KBM-7 (cell line): ENCODE measurements around the gene CCDC148.
"Not testable (repeated sequence)": the region's sequence is repeated elsewhere in the genome, so short reads cannot be mapped to it uniquely, and the experiment has no call there.

Experiments
- DNase-seq: peaks from one replicate; pipeline ENCODE4 v3.0.0-alpha.2; 2015
- in situ Hi-C: fragments of 300-500 bp; cut with MboI; formaldehyde crosslinking; loops from 2 replicates; pipeline ENCODE4 v1.14.3; 2020; ENCODE audit warnings: low sequenced_read_pairs, low pct_unique_long_range_greater_than_20kb, mixed read lengths

Gene CCDC148

DNA sequence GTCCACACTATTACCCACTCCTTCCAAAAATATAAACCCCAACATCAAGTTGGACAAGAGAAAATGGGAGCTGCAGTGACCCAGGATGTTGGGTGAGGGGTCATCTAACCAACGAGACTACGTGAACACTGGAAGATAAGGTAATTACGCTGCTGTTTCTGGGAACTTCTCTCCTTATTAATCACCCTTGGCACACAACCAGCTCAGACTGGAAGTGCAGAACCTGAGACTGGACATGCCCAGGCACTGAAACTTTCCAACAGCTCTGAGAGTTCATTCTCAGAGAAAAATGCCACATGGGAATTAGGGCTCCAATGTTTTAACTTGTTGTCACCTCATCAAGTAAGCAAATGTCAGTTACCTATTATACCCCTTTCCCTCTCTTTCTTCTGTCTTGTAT is 135.3 kb downstream of the CCDC148 start:
- DNase-seq = peak; percentile 25

DNA sequence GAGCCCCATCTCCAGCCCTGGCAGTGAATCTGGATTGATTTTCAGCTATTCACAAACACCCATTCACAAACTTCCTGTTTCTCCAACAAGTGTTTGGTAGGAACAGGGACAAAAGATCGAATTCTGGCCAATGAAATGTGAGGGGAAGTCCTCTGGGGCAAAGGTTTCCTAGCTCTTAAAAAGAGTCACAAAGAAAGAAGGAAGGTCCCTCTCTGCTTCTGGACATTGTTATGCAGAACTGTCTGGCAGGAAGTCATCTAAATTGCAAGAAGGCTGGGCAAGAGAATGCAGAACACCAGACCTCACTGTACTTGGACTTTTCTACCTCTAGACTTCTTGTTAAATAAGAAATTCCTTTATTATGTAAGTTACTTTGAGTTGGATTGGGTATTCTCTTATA is 137.3 kb downstream of the CCDC148 start:
- peak; percentile 62 for DNase-seq
- in situ Hi-C loops = no loop called here

More for the DNA sequence above, 135.3 kb downstream of the CCDC148 start:
- in situ Hi-C loops = no loop called here

- in situ Hi-C loops = no loop called here
- DNase-seq = no peak
Measured at GRCh38 chr2:158317642-158318041, 138.9 kb downstream of the CCDC148 start.

DNA sequence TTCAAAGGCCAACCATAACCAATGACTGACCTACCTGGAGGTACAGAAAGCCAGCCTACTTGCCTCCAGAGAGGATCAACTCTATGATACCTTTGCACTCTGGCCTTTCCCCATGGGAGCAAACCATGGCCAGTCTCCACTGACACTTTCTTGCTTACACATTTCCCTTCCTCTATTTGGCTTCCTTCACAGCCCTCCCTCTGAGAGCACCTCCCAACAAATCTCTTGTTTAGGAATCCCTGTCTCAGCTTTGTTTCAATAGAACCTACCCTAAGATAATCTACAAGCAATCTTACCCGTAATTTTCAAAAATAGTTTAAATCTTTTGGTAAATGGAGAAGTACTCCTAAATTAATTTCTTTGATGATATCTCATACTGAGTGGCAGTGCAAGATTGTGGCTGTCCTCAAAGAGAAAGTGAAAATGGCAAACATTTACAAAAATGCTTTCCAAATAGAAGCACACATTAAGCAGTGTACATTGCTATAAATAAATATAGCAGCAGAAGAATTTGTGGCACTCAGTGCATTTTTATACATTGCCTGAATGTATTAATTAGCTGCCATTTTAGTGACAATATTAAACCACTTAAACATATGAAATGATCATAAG is 140.6 kb downstream of the CCDC148 start:
- in situ Hi-C loops = no loop called here
- DNase-seq = no peak

GRCh38 chr2:158315000-158315399 is 141.6 kb downstream of the CCDC148 start:
- in situ Hi-C loops = no loop called here
- no peak for DNase-seq

DNA sequence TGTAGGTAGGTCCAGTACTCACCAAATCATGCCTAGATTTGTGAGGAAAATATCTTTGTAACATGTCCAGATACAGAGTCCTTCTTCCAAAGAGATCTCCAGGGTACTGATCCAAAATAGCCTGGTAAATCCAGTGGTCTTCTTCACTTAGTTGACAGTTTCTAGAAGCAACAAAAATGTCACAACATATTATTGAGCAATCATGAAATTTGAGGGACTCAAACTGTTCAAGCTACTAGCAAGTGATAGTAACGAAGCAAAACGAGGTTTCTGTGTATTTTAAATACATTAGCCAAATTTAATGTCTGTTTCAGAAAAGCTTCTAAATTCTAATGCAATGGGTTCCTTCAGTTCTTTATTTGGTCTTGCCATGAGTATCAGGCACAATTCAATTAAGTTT is 142.8 kb downstream of the CCDC148 start:
- DNase-seq = no peak
- in situ Hi-C loops = no loop called here

DNA sequence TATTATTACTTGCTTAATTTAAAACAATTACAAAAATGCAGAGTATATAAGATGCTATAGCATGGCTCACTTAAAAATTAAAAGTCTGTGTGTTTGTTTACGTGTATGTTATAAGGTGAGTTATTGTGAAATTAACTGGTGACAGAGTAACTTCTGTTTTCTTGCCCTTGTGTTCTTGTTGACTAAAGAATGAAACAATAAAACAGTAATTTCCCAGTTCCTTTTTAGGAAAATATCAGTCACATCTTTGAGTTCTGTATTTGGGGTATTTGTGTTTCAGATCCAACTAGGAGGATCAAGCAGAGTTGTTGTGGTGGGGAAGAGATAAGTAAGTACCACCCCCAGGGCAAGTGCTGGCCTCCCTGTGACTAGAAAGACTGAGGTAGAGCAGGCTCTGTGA is 143.6 kb downstream of the CCDC148 start:
- in situ Hi-C loops = no loop called here
- DNase-seq = no peak

DNA sequence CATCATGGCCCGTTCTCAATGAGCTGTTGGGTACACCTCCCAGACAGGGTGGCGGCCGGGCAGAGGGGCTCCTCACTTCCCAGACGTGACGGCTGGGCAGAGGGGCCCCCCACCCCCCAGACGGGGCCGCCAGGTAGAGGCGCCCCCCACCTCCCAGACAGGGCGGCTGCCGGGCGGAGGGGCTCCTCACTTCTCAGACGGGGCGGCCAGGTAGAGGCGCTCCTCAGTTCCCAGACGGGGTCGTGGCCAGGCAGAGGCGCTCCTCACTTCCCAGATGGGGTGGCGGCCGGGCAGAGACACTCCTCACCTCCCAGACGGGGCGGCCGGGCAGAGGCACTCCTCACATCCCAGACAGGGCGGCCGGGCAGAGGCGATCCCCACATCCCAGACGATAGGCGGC is 146.1 kb downstream of the CCDC148 start:
- in situ Hi-C loops, DNase-seq: not testable (repeated sequence)

DNA sequence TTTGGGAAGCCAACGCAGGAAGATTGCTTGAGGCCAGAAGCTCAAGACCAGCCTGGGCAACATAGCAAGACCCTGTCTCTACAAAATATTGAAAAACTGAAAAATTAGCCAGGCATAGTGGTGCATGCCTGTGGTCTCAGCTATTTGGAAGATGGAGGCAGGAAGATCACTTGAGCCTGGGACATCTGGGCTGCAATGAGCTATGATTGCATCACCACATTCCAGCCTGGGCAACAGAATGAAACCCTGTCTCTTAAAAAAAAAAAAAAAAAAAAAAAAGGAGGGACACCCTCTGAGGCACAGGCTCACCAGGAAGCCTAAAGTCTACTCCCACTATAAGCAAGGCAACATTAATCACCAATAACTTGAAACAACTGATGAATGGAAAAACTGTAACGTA is 151.1 kb downstream of the CCDC148 start:
- in situ Hi-C loops = no loop called here
- no peak for DNase-seq

DNA sequence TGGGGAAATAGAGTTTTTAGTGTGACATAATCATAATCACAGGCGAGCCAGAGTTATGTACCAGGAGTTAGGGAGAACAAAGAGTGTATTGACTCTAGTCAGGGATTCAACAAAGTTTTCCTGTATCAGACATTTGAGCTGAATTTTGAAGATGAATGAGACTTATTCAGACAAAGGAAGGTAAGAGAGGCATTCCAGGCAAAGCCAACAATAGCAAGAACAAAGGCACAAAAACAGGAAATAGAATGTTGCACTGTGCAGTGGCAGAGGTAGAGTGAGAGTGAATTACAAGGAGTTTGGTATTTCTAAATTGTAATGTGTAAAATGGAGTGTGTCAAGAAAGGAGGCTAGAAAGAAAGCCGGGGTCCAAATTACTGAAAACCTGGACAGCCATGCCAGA is 156.2 kb downstream of the CCDC148 start:
- in situ Hi-C loops = no loop called here
- no peak for DNase-seq

GRCh38 chr2:158297606-158298005 is 158.9 kb downstream of the CCDC148 start:
- DNase-seq = no peak
- in situ Hi-C loops = no loop called here

DNA sequence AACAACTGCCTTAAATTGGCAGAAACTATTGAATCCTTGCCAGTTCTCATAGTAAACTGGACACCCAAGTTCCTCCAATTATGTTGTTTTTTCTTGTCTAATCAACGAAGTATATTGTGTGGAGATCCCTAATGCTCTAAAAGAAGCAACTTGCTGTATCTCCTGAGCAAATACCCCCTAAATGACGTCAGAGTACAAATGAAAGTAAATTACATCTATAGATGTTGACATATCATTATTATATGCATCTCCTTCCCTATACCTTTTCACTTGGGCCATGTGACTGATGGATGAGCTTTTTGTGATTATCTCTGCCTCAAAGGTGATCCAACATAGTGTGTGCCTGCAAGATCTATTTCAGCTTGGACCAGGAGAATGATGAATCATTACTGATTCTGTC is 159.4 kb downstream of the CCDC148 start:
- no peak for DNase-seq
- in situ Hi-C loops = no loop called here

DNA sequence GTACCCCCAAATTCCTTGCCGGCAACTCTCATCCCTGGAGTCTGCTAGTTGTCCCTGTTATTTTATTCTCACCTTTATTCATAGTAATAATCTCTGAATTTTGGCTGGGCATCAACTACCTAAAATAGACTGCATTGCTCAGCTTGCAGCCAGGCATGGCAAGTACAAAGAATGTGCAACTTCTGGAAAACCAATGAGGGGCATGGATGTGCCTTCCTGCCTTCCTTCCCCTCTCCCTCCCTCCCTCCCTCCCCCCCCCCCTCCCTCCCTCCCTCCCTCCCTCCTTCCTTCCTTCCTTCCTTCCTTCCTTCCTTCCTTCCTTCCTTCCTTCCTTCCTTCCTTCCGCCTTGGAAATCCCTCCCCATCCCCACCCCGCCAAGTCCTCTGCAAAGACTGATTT is 162.8 kb downstream of the CCDC148 start:
- in situ Hi-C loops = no loop called here
- no peak for DNase-seq

GRCh38 chr2:158291544-158292180 is 164.9 kb downstream of the CCDC148 start:
- in situ Hi-C loops = no loop called here
- DNase-seq = no peak

DNA sequence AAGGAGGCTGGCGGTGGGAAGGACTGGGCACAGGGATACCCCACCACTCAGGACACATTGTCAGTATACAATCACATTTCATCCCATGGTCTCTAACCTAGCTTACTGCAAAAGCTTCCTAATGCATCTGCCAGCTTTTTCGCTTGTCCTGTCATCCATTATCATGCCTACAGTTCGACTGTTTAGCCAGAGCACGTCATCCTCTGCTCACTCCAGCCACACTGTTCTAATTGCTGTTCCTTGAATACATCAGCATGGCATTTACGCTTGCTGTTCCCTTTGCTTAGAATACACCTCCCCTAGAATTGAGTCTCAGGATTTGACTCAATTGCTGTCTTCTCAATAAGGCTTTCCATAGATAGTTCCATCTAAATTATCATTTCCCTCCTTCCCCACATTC is 166.3 kb downstream of the CCDC148 start:
- DNase-seq = no peak
- in situ Hi-C loops = no loop called here

DNA sequence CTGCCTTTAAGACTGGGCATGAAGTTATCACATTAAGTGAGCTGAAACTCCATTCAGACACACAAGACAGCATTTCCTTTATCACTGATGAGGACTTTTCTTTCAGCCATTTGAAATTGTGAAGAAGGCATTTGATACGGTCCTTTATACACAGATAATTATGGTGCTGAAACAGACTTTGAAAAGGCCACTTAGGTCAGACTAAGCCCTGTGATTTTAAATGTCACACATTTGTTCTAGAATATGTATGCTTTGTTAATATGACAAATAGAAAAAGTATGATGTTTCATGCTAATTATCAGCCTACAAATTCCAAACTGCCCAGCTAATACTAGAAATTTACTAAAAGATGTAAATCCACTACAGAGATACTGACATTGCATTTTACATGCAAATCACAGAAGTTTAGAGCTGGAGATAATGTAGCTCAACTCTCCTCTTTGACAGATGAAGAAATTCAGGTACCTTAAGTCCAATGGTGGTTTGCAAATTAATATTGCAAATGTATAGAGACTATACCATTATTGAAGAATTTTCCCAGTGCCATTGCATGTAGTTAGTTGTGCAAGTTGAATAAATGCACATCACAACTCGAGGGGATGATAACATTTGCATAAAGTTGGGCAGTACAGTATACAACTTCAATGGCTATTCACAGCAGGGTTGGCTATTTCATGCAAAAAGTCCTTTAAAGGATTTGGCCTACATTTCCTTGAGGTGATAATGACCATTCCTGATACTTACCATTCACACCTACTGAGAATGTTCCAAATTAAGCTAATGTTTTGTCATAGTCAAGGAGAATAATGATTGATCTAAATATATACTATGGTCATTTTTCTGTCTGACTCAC is 179.7 kb downstream of the CCDC148 start:
- in situ Hi-C loops = no loop called here
- DNase-seq = no peak

DNA sequence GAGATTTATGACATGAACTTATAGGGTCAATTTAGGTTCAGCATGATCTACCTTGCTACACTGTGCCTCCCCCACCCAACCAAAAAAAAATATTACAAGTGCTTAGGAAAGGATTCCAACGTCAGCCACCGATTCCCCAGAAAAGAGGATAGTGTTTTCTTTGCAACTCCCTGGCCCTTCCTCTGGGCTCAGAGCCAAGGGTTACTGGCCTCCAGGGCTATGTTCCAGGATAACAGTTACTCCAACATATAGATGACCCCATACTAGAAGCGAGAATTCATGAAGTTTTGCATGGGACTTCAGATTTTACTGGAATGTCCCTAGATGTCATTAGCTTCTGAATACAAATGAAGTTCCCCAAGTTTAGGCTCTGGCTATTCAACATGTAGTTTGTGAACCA is 182.8 kb downstream of the CCDC148 start:
- no peak for DNase-seq
- in situ Hi-C loops = no loop called here

- in situ Hi-C loops = no loop called here
- no peak for DNase-seq
Measured at GRCh38 chr2:158270536-158270935, 186.0 kb downstream of the CCDC148 start.

DNA sequence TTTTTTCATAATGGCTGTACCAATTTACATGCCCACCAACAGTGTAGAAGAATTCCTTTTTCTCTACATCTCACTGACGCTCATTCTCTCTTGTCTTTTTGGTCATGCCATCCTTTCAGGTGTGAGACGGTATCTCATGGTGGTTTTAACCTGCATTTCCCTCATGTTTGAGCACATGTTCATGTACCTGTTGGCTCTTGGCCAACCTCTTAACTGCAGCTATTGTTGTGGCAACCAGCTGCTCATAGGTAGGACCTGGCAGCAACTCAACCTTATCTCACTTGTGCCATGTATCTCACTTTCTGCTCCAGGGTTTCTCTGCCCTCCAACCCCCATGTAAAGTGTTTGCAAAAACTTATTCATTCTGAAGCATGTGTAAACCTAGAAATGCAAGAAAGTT is 187.4 kb downstream of the CCDC148 start:
- in situ Hi-C loops = no loop called here
- no peak for DNase-seq

DNA sequence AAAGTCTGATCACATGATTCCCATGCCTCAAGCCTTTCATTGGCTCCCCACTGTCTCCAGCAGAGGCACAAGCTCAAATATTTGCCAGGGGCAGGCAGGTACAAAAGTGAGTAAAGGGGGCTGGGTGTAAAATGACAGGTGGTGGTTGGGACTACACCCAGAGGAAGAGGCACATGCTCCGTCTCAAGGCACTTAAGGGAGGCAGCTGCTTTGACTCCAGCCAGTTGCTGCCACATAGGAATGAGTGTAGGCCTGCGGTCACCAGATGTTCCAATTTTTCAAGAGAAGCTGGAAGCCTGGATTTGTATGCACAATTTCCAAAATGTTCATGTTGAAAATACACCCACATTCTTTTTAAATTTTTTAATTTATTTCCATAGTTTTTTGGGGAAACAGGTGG is 190.4 kb downstream of the CCDC148 start:
- in situ Hi-C loops = no loop called here
- DNase-seq = no peak
